GM18868 (cell line): ENCODE data around the gene ENC1.
A peak's percentile ranks its signal among the peaks of the same experiment; 100 is the strongest.

Source experiments
- ATAC-seq: cut with Tn5 transposase; IDR thresholded peaks from one replicate; pipeline ENCODE4 v1.9.1; 2021; ENCODE audit warnings: mild to moderate bottlenecking, moderate library complexity; ENCODE audit not compliant: unreplicated experiment

Gene ENC1

GRCh38 chr5:74657165-74657564, 16.6 kb upstream of the ENC1 start:
- ATAC-seq, result no peak

GRCh38 chr5:74655716-74656115, 15.2 kb upstream of the ENC1 start:
- no peak for ATAC-seq

DNA sequence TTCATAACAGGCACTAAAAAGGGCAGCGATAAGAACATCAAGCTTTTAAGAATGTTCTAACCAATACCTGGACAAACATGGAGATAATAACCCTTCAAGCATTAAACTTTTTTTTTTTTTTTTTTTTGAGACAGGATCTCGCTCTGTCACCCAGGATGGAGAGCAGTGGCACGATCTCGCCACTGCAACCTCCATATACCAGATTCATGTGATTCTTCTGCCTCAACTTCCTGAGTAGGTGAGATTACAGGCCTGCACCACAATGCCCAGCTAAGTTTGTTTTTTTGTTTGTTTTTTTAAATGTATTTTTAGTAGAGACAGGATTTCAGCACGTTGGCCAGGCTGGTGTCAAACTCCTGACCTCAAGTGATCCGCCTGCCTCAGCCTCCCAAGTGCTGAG, 14.7 kb upstream of the ENC1 start:
- no peak for ATAC-seq

- ATAC-seq, result no peak
These were observed 13.5 kb upstream of the ENC1 start for GRCh38 chr5:74653991-74654390.

- ATAC-seq, result no peak
These were observed 12.0 kb upstream of the ENC1 start for GRCh38 chr5:74652576-74652975.

GRCh38 chr5:74651710-74652109, 11.2 kb upstream of the ENC1 start:
- ATAC-seq, result no peak

DNA sequence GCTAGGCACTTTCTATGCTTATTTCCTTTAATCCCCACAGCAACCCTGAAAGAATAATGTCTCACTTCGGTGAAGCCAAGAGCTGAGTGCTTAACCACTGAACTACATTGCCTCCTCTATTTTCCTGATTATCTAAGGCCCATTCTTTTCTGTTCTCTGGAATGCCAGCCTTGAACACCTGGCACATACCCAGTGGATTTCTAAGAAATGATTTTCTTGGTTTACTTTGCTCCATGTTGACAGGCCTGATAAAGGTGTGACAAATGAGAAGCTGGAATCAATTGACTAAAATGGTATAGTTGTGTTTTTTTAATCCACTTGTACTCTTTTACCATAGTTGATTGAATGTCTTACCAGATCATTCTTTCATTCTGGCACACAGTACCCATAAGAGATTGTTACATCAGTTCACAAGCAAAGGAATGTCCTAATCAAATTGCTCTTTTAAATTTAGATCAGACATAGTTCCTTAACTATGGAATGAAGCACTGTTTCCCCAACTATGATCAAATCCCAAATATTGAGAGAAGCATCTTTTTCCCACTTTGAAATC, 9.0 kb upstream of the ENC1 start:
- no peak for ATAC-seq

DNA sequence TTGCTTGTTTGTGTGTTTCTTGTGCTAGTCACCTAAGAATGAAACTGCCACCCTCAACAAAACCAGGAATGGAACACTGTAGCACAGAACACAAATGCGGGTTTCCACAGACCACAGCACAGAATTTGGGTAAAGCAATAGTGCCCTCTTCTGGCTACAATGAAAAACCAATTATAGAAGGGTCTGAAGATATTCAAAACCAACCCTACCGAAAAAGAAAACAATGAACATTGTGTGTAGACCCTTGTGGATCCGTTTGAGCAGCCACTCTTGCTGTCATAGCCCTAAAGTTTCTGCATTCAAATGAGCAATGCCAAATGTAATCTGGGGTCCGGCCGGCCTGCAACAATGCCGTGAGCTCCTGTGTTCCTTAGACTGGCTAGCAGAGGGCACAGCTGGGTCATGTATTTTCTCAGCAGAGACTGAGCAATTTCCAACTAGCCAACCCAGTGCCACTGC, 8.3 kb upstream of the ENC1 start:
- no peak for ATAC-seq

GRCh38 chr5:74647096-74647495, 6.6 kb upstream of the ENC1 start:
- no peak for ATAC-seq

DNA sequence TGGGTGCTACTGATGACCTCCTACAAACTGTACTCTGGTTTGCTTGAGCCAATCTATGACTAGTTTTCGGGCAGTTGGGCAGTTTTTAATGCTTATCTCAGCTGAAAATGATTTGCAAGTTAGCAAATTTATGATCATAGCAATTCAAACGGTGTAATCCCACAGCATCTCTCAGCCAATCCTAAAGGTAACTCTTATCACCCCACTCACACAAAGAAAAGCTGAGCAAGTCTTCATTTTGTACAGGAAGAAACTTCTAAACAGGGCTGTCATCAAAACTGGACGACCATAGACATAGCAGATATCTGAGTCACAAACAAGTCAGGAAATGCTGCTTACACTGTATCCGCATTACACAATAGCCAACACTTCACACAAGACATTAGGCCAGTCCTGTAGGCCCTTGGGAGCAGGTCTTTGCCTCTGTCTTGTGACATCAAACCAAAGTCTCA, 2.6 kb upstream of the ENC1 start:
- no peak for ATAC-seq

- ATAC-seq, result no peak
These were observed 2.0 kb upstream of the ENC1 start for GRCh38 chr5:74642543-74642863.

- ATAC-seq, result no peak
These were observed 1.4 kb upstream of the ENC1 start for GRCh38 chr5:74641735-74642542.

DNA sequence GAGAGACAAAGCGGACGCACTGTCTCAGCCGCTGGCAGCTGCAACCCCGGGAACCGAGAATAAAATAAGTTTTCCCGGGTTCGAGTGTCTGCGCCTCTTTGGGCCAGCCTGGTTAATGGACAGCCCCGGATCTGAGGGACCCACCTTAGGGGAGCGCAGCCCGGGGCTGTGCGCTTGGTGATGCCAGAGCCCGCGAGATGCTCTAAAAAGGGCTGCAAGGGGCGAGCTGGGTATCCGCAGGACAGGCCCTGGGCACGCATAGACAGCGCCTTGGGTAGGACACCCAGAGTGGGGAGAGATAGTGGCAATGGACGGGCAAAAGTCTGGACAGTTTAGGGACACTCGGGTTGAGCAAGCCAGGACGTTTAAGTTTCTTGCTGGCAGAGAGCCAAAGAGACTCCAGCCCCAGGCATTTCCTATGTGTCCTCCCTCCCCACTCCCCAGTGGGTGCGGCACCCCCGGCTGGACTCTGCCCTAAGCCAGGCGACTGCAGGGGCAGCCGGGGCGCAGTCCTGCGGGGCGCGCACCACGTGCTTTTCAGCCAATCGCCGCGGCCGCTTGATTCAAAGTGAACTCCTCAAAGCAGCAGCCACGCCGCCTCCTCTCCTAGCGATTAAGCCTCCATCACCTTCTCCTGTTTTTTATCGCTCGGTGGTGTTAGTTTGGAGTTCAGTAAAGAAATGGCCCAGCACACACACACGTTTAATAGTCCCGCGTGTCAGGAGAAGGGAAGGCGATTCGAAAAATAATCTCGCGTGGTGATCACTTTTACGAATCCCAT, 616 bp upstream of the ENC1 start:
- ATAC-seq, result peak; percentile 22

GRCh38 chr5:74639807-74640449, 600 bp downstream of the ENC1 start:
- ATAC-seq, result peak; percentile 4

GRCh38 chr5:74638970-74639806, 1.3 kb downstream of the ENC1 start:
- peak; percentile 37 for ATAC-seq

DNA sequence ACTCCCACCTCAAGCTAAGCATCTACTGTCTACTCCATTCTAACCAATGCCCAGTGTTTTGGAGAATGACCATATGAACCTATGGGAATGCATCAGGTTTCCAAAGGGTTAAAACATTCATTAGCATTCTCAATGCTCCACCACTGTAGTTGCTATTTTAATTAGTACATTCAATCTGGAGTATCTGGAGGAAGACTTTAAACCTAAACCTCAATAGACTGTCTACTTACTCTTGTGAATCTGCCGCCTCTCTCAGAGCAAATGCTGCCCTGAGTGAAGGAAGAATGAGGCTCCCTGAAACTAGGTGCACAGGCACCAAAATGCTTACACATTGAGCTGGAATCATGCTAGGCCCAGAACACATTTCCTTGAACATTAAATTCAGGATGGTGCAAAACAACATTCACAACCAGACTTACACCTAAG, 2.0 kb downstream of the ENC1 start:
- no peak for ATAC-seq

DNA sequence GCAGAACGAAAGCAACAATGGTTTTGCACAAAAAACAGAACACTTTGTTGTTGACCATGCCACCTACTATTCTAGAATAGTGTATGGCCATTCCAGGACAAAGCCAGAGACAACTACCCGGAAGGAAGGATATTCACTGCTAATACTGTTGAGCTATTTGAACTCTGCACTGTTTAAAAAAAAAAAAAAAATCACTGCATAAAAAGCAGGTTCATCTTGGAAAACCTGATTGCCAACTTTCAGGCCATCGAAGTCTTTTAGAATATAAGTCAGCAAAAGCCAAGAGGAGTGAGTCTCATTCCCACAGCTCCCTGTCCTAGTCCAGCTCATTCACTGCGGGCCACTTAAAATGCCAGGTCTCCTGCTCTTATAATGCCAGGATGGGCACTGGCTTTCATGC, 4.0 kb downstream of the ENC1 start:
- no peak for ATAC-seq

GRCh38 chr5:74636149-74636548, 4.4 kb downstream of the ENC1 start:
- no peak for ATAC-seq

DNA sequence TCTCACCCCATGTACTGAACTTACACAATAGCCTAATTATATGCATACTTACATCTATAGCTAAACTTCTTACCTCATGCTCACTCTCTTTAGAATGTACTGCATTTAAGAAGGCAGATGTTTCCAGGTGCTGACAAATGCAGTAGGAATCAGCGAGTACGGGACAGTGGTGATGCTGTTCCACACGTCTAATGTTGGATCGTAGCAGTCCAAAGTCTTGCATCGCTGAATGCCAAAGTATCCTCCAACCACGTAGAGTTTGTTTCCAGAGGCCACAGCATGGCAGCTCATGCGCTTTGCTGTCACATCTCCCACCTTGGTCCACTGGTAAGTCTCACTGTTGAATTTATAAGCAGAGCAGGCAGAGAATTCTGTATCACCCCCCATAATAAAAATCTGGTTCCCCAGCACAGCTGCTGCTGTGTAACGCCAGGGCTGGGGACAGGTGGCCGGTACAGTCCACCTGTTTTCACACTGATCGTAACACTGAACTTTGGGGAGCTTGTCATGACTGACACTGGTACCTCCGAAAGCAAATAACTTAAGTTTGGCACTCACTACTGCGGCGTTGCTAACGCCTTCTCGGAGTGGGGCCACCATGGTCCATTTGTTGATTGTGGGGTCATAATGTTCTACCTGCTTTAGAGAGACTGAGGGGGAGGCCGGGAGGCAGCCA, 5.8 kb downstream of the ENC1 start:
- no peak for ATAC-seq

GRCh38 chr5:74633695-74634094, 6.8 kb downstream of the ENC1 start:
- ATAC-seq, result no peak
